HG03558 (cell line): ENCODE data around the gene GATA6.
"Not testable (repeated sequence)": the region's sequence is repeated elsewhere in the genome, so short reads cannot be mapped to it uniquely, and the experiment has no call there.

ENCODE experiments used
- ATAC-seq: cut with Tn5 transposase; IDR thresholded peaks from one replicate; pipeline ENCODE4 v1.9.1; 2021; ENCODE audit warnings: moderate number of reproducible peaks; ENCODE audit not compliant: unreplicated experiment; ENCODE audit errors: extremely low read depth

The GATA6 gene

GRCh38 chr18:22200611-22201225 is 31.3 kb downstream of the GATA6 start:
- ATAC-seq: no peak

GRCh38 chr18:22203035-22203434 is 33.6 kb downstream of the GATA6 start:
- ATAC-seq: no peak

- ATAC-seq: no peak
Measured at GRCh38 chr18:22203536-22204213, 34.3 kb downstream of the GATA6 start.

- no peak for ATAC-seq
Measured at GRCh38 chr18:22204214-22204536, 34.8 kb downstream of the GATA6 start.

GRCh38 chr18:22204996-22205395 is 35.6 kb downstream of the GATA6 start:
- no peak for ATAC-seq

GRCh38 chr18:22207021-22207758 is 37.8 kb downstream of the GATA6 start:
- ATAC-seq: no peak

GRCh38 chr18:22210311-22210754 is 40.9 kb downstream of the GATA6 start:
- ATAC-seq: no peak

- no peak for ATAC-seq
Measured at GRCh38 chr18:22211657-22212056, 42.3 kb downstream of the GATA6 start.

GRCh38 chr18:22213333-22213973 is 44.1 kb downstream of the GATA6 start:
- no peak for ATAC-seq

GRCh38 chr18:22214731-22215528 is 45.5 kb downstream of the GATA6 start:
- ATAC-seq: no peak

- no peak for ATAC-seq
Measured at GRCh38 chr18:22218835-22219234, 49.4 kb downstream of the GATA6 start.

- ATAC-seq: no peak
Measured at GRCh38 chr18:22219568-22220355, 50.4 kb downstream of the GATA6 start.

- ATAC-seq: not testable (repeated sequence)
Measured at GRCh38 chr18:22220585-22220984, 51.2 kb downstream of the GATA6 start.

- no peak for ATAC-seq
Measured at GRCh38 chr18:22221350-22221749, 52.0 kb downstream of the GATA6 start.

GRCh38 chr18:22223254-22223964 is 54.0 kb downstream of the GATA6 start:
- no peak for ATAC-seq

GRCh38 chr18:22223965-22224322 is 54.6 kb downstream of the GATA6 start:
- ATAC-seq: no peak

- no peak for ATAC-seq
Measured at GRCh38 chr18:22224339-22224738, 55.0 kb downstream of the GATA6 start.

GRCh38 chr18:22226801-22227200 is 57.4 kb downstream of the GATA6 start:
- no peak for ATAC-seq

GRCh38 chr18:22228976-22229375 is 59.6 kb downstream of the GATA6 start:
- no peak for ATAC-seq
